Neural cell (in vitro differentiated cells): ENCODE measurements around the gene AEBP2. TPM values are rescaled to one million over a fixed set of nuclear protein-coding genes. Genes with fewer than 3 reads are reported as not detected.
A peak's percentile ranks its signal among the peaks of the same experiment; 100 is the strongest.
"Not testable (repeated sequence)": the region's sequence is repeated elsewhere in the genome, so short reads cannot be mapped to it uniquely, and the experiment has no call there.

ENCODE experiments used
- H2AFZ ChIP-seq: fragments of 200-600, 300-800 bp; sonication (generic), shearing (Covaris generic); 2 replicates; pipeline ENCODE4 v1.6.0; 2014; ENCODE audit warnings: low read depth, mild to moderate bottlenecking, antibody characterized with exemption, low read length, moderate library complexity
- H3F3A ChIP-seq: fragments of 200-600 bp; shearing (Covaris generic); 2 replicates; pipeline ENCODE4 v1.6.1; 2016; ENCODE audit warnings: mild to moderate bottlenecking, moderate library complexity, mixed read lengths, antibody characterized with exemption, low read length; ENCODE audit not compliant: insufficient read depth, poor library complexity, severe bottlenecking
- H3K27ac ChIP-seq: fragments of 200-600, 300-800 bp; sonication (generic), shearing (Covaris generic); 2 replicates; pipeline ENCODE4 v1.5.1; 2014; ENCODE audit warnings: mild to moderate bottlenecking, low read length, moderate library complexity
- H3K27me3 ChIP-seq: fragments of 300-800, 200-600 bp; sonication (generic), shearing (Covaris generic); 2 replicates; pipeline ENCODE4 v1.6.0; 2014; ENCODE audit warnings: mild to moderate bottlenecking, low read depth, low read length, moderate library complexity; ENCODE audit not compliant: insufficient read depth
- H3K36me3 ChIP-seq: fragments of 300-800, 200-600 bp; sonication (generic), shearing (Covaris generic); 2 replicates; pipeline ENCODE4 v1.5.1; 2014; ENCODE audit warnings: mild to moderate bottlenecking, antibody characterized with exemption, low read length, moderate library complexity; ENCODE audit not compliant: insufficient read depth
- H3K4me2 ChIP-seq: fragments of 300-800, 200-600 bp; sonication (generic), shearing (Covaris generic); 2 replicates; pipeline ENCODE4 v1.6.0; 2014; ENCODE audit warnings: mild to moderate bottlenecking, low read length
- H3K4me3 ChIP-seq: fragments of 300-800, 200-600 bp; sonication (generic), shearing (Covaris generic); 2 replicates; pipeline ENCODE4 v1.5.1; 2014; ENCODE audit warnings: mild to moderate bottlenecking, low read length, moderate library complexity
- H3K79me2 ChIP-seq: fragments of 200-600 bp; shearing (Covaris generic); replicated peaks from 2 replicates; pipeline ENCODE4 v1.6.0; 2014; ENCODE audit warnings: mild to moderate bottlenecking, low read length, moderate library complexity; ENCODE audit not compliant: insufficient read depth
- H3K9ac ChIP-seq: fragments of 300-800, 200-600 bp; sonication (generic), shearing (Covaris generic); 2 replicates; pipeline ENCODE4 v1.6.1; 2016; ENCODE audit warnings: mild to moderate bottlenecking, low read length, mixed read lengths
- H3K9me2 ChIP-seq: fragments of 200-600 bp; shearing (Covaris generic); 2 replicates; pipeline ENCODE4 v1.6.1; 2016; ENCODE audit warnings: mild to moderate bottlenecking, low read length, mixed read lengths; ENCODE audit not compliant: insufficient read depth
- H3K9me3 ChIP-seq: fragments of 200-600, 300-800 bp; sonication (generic), shearing (Covaris generic); 2 replicates; pipeline ENCODE4 v1.6.1; 2016; ENCODE audit warnings: mild to moderate bottlenecking, mixed run types, low read length, moderate library complexity, mixed read lengths
- H4K20me1 ChIP-seq: fragments of 200-600 bp; shearing (Covaris generic); 2 replicates; pipeline ENCODE4 v1.6.1; 2016; ENCODE audit warnings: mild to moderate bottlenecking, mixed run types; ENCODE audit not compliant: insufficient read depth
- CTCF ChIP-seq: fragments of 450-650 bp; IDR thresholded peaks from 2 replicates; pipeline ENCODE4 v1.5.1; 2014; ENCODE audit warnings: antibody characterized with exemption, mild to moderate bottlenecking, moderate library complexity; ENCODE audit not compliant: poor library complexity, severe bottlenecking
- EP300 ChIP-seq: fragments of 450-650 bp; conservative IDR thresholded peaks from 2 replicates; pipeline ENCODE4 v1.6.1; 2014; ENCODE audit warnings: antibody characterized with exemption, mild to moderate bottlenecking, moderate library complexity; ENCODE audit not compliant: poor library complexity, severe bottlenecking
- EZH2 ChIP-seq: fragments of 200-600, 300-800 bp; shearing (Covaris generic), sonication (generic); IDR thresholded peaks from 2 replicates; pipeline ENCODE4 v1.6.1; 2014; ENCODE audit warnings: antibody characterized with exemption, low read length, borderline replicate concordance, mild to moderate bottlenecking; ENCODE audit not compliant: insufficient read depth, poor library complexity, severe bottlenecking
- MXI1 ChIP-seq: fragments of 450-650 bp; conservative IDR thresholded peaks from 2 replicates; pipeline ENCODE4 v1.6.1; 2014; ENCODE audit warnings: antibody characterized with exemption, mild to moderate bottlenecking; ENCODE audit not compliant: poor library complexity, severe bottlenecking
- POLR2AphosphoS5 ChIP-seq: IDR thresholded peaks from 2 replicates; pipeline ENCODE4 v1.6.1; 2012
- RAD21 ChIP-seq: fragments of 450-650 bp; conservative IDR thresholded peaks from 2 replicates; pipeline ENCODE4 v1.6.1; 2014; ENCODE audit warnings: antibody characterized with exemption, mild to moderate bottlenecking, moderate library complexity
- REST ChIP-seq: IDR thresholded peaks from 2 replicates; pipeline ENCODE4 v1.6.1; 2012; ENCODE audit warnings: borderline replicate concordance
- SMC3 ChIP-seq: fragments of 450-650 bp; conservative IDR thresholded peaks from 2 replicates; pipeline ENCODE4 v1.6.1; 2014; ENCODE audit warnings: antibody characterized with exemption, mild to moderate bottlenecking, moderate library complexity; ENCODE audit not compliant: poor library complexity
- TAF1 ChIP-seq: IDR thresholded peaks from 2 replicates; pipeline ENCODE4 v1.6.1; 2012; ENCODE audit warnings: low read depth
- polyA minus RNA-seq: library from RNA; depleted of rRNA, polyadenylated mRNA; stranded (reverse); fragments of >200 nt; gene quantifications from 2 replicates; pipeline ENCODE4 v1.2.3, GENCODE V29; 2014
- polyA plus RNA-seq: library from polyadenylated mRNA; depleted of rRNA; stranded (reverse); fragments of >200 nt; gene quantifications from 2 replicates; pipeline ENCODE4 v1.2.3, GENCODE V29; 2014

The AEBP2 gene
- polyA plus RNA-seq, result 14.6 and 20.5 TPM in 2 replicates
- 46.2 and 49.7 TPM in 2 replicates for polyA minus RNA-seq

- Histone ChIP-seq H3K9me3 (no peaks in the 10 kb centered on the region), H3K4me3 (peak within 1 kb of the TSS; percentile 97), H3K79me2 (peaks cover 35% of the 10 kb centered on the region), H3K27me3 (no peaks in the 10 kb centered on the region), H3F3A (no peaks in the 10 kb centered on the region), H2AFZ (peak within 1 kb of the TSS; percentile 77), H3K27ac (peak within 1 kb of the TSS; percentile 84), H3K4me2 (peak within 1 kb of the TSS; percentile 30), H3K9ac (peak within 1 kb of the TSS; percentile 95), H3K9me2 (no peaks in the 10 kb centered on the region), H3K36me3 (no peaks in the 10 kb centered on the region), H4K20me1 (no peaks in the 10 kb centered on the region)
- TF ChIP-seq EZH2 (no peak), CTCF (no peak), MXI1 (peak; percentile 39), POLR2AphosphoS5 (peak; percentile 66), SMC3 (peak; percentile 11), REST (peak; percentile 49)
These were observed at the start of gene AEBP2 for GRCh38 chr12:19439059-19440018. TSS of gene AEBP2 (plus strand) at chr12:19439492. CDS start at chr12:19439700, 208 bp downstream.

GRCh38 chr12:19390051-19390598 is 49.2 kb upstream of the AEBP2 start:
- Histone ChIP-seq H3K9me2 (no peaks in the 10 kb centered on the region), H3K4me3 (no peak overlapping the region), H3K4me2 (no peak overlapping the region), H3K79me2 (no peaks in the 10 kb centered on the region), H2AFZ (no peak overlapping the region), H3K27ac (no peak overlapping the region), H3F3A (no peaks in the 10 kb centered on the region), H3K9me3 (no peaks in the 10 kb centered on the region), H3K27me3 (no peaks in the 10 kb centered on the region), H3K9ac (no peak overlapping the region), H4K20me1 (no peaks in the 10 kb centered on the region), H3K36me3 (no peaks in the 10 kb centered on the region)
- TF ChIP-seq TAF1 (no peak), REST (no peak), POLR2AphosphoS5 (no peak), MXI1 (no peak), SMC3 (no peak), EP300 (no peak), RAD21 (no peak), EZH2 (no peak), CTCF (no peak)

- not testable (repeated sequence) for H3K27me3 ChIP-seq, H2AFZ ChIP-seq, H3K27ac ChIP-seq, H3K4me3 ChIP-seq, H3K79me2 ChIP-seq, H3K9me3 ChIP-seq, H3K9me2 ChIP-seq, H3K36me3 ChIP-seq, H3F3A ChIP-seq, H3K9ac ChIP-seq, H4K20me1 ChIP-seq, H3K4me2 ChIP-seq
These were observed 46.6 kb upstream of the AEBP2 start for GRCh38 chr12:19392644-19393043.
